OCI-LY7 (cell line): ENCODE results near the gene STARD3. TPM values are rescaled to one million over a fixed set of nuclear protein-coding genes. Genes with fewer than 3 reads are reported as not detected.

Experiments
- BruUV-seq: library from RNA; stranded (reverse); fragments of 400-500 nt; replicated peaks from 2 replicates; lab custom pipeline; 2021; lab: Mats Ljungman, UMichigan
- CTCF ChIA-PET: fragments of 300-600 bp; sonication (Branson Sonifier 250); formaldehyde crosslinking; loops from one replicate; lab custom pipeline; 2022; ENCODE audit warnings: antibody characterized with exemption; ENCODE audit not compliant: unreplicated experiment; lab: Charles Lee
- POLR2A ChIA-PET: fragments of 300-600 bp; sonication (Branson Sonifier 250); formaldehyde crosslinking; loops from one replicate; lab custom pipeline; 2022; ENCODE audit warnings: antibody characterized with exemption; lab: Charles Lee
- DNase-seq: peaks from one replicate; pipeline ENCODE4 v3.0.0-alpha.2; 2015; ENCODE audit warnings: low spot score
- H2AFZ ChIP-seq: fragments of 200-600 bp; sonication (generic), shearing (Covaris generic); 2 replicates; pipeline ENCODE4 v1.6.1; 2014; ENCODE audit warnings: mild to moderate bottlenecking, antibody characterized with exemption, low read length, moderate library complexity
- H3K27ac ChIP-seq: fragments of 200-600 bp; sonication (generic); 2 replicates; pipeline ENCODE4 v1.5.1; 2014; ENCODE audit warnings: mixed run types, low read depth, mild to moderate bottlenecking, moderate library complexity, low read length, inconsistent platforms; ENCODE audit not compliant: poor library complexity, severe bottlenecking
- H3K36me3 ChIP-seq: fragments of 200-600 bp; sonication (generic); 2 replicates; pipeline ENCODE4 v1.6.1; 2014; ENCODE audit warnings: mild to moderate bottlenecking, antibody characterized with exemption, low read length, moderate library complexity, mixed read lengths; ENCODE audit not compliant: insufficient read depth
- H3K4me1 ChIP-seq: fragments of 200-600 bp; sonication (generic); 2 replicates; pipeline ENCODE4 v1.5.1; 2014; ENCODE audit warnings: mild to moderate bottlenecking, low read length; ENCODE audit not compliant: insufficient read depth, poor library complexity, severe bottlenecking
- H3K4me2 ChIP-seq: fragments of 200-600 bp; sonication (generic); 2 replicates; pipeline ENCODE4 v1.6.1; 2014; ENCODE audit warnings: mild to moderate bottlenecking, low read length
- H3K4me3 ChIP-seq: fragments of 200-600 bp; sonication (generic); 2 replicates; pipeline ENCODE4 v1.5.1; 2014; ENCODE audit warnings: mild to moderate bottlenecking, low read depth, low read length; ENCODE audit not compliant: poor library complexity, severe bottlenecking
- H3K79me2 ChIP-seq: fragments of 200-600 bp; sonication (generic); 2 replicates; pipeline ENCODE4 v1.6.1; 2016; ENCODE audit warnings: low read depth, mild to moderate bottlenecking, low read length, moderate library complexity, mixed read lengths; ENCODE audit not compliant: insufficient read depth
- H3K9me2 ChIP-seq: fragments of 200-600 bp; sonication (generic); 2 replicates; pipeline ENCODE4 v1.6.1; 2016; ENCODE audit warnings: mild to moderate bottlenecking, low read length, mixed read lengths; ENCODE audit not compliant: insufficient read depth
- H3K9me3 ChIP-seq: fragments of 200-600 bp; sonication (generic); 2 replicates; pipeline ENCODE4 v1.6.1; 2014; ENCODE audit warnings: mild to moderate bottlenecking, mixed run types, low read length, mixed read lengths
- H4K20me1 ChIP-seq: fragments of 200-600 bp; sonication (generic); 2 replicates; pipeline ENCODE4 v1.6.1; 2014; ENCODE audit warnings: mild to moderate bottlenecking, antibody characterized with exemption, low read length, moderate library complexity, mixed read lengths; ENCODE audit not compliant: insufficient read depth
- CTCF ChIP-seq: fragments of 200-600 bp; sonication (generic); conservative IDR thresholded peaks from 2 replicates; pipeline ENCODE4 v1.5.1; 2014; ENCODE audit warnings: mild to moderate bottlenecking, antibody characterized with exemption, low read length, moderate library complexity, mixed read lengths
- EZH2phosphoT487 ChIP-seq: fragments of 200-600 bp; sonication (generic); IDR thresholded peaks from 2 replicates; pipeline ENCODE4 v1.6.1; 2018; ENCODE audit warnings: low read depth, borderline replicate concordance, mild to moderate bottlenecking, mixed run types, antibody characterized with exemption, low read length, moderate library complexity, mixed read lengths
- intact Hi-C: fragments of 100-400 bp; cut with micrococcal nuclease; formaldehyde crosslinking; loops from one replicate; pipeline ENCODE4 v1.10.0; 2022; ENCODE audit not compliant: unreplicated experiment
- total RNA-seq, 2 experiments: library from RNA; depleted of rRNA in 1 of 2; stranded (reverse); fragments of >200 nt in 1 of 2; shearing (Covaris generic) in 1 of 2; gene quantifications; 2 replicates each; pipeline ENCODE4 v1.2.3, GENCODE V29; 2014 to 2022

STARD3 gene
- total RNA-seq, 2 experiments from 2014 or later: 36.5 to 54.2 TPM

DNA sequence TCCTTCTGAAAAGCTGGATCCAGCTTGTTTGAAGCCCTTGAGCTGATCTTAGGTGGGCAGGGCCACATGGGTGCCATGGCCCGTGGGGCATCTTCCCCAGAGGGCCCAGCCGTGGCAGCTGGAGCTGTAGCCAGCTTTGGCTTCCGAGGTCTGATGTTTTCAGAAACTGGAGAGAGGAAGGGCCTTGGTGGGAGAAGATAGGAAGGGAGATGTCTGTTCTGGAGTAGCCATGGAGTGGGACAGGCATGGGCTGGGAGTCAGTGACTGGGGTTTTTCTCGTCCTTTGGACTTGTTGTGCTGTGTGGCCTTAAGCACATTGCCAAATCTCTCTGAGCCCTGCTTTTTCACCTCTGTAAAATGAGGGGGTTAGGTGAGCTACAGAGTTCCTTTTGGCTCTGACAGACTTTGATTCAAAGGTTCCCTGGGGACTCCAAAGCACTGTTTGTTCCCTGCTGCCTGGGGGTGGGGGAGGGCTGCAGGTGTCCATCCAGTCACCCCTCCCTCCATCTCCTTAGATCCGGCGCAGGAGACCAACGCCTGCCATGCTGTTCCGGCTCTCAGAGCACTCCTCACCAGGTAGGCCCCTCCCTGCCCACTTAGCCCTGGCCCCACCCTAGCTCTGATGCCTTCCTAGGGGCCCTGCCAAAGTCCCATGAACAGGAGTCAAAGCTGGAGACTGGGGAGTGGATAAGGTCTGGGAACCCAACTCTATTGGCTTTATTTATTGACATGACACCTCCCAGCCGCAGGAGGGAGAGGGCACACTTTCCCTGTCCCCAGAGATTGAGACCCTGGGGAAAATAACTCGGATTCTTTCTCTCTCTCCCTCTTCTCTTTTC is 8.1 kb upstream of the STARD3 start:
- no TSS peak for BruUV-seq

GRCh38 chr17:39629494-39629880 is 7.5 kb upstream of the STARD3 start:
- no peak for DNase-seq
- H2AFZ ChIP-seq: no peak overlapping the region
- no peaks in the 10 kb centered on the region for H3K9me2 ChIP-seq
- H3K9me3 ChIP-seq: no peaks in the 10 kb centered on the region
- BruUV-seq: no TSS peak
- peaks cover 12% of the 10 kb centered on the region for H3K4me1 ChIP-seq
- no peaks in the 10 kb centered on the region for H3K36me3 ChIP-seq
- CTCF ChIA-PET: interaction anchor here (0.5 kb wide), 1 partner anchor 110 kb away, joined by 3 read pairs; no protein-coding TSS in a partner anchor
- no peak overlapping the region for H3K4me2 ChIP-seq
- no peaks in the 10 kb centered on the region for H3K79me2 ChIP-seq
- TF ChIP-seq EZH2phosphoT487: no peak
- no peak for TF ChIP-seq CTCF
- H3K27ac ChIP-seq: no peak overlapping the region
- POLR2A ChIA-PET: no interaction called here
- intact Hi-C loops: no loop called here
- no peaks in the 10 kb centered on the region for H4K20me1 ChIP-seq
- H3K4me3 ChIP-seq: no peak overlapping the region

More for the DNA sequence above, 8.1 kb upstream of the STARD3 start:
- Histone ChIP-seq H3K4me1 (peaks cover 13% of the 10 kb centered on the region), H3K4me3 (no peak overlapping the region), H3K79me2 (no peaks in the 10 kb centered on the region), H2AFZ (no peak overlapping the region), H3K4me2 (no peak overlapping the region), H4K20me1 (no peaks in the 10 kb centered on the region), H3K9me3 (no peaks in the 10 kb centered on the region), H3K27ac (no peak overlapping the region), H3K9me2 (no peaks in the 10 kb centered on the region), H3K36me3 (no peaks in the 10 kb centered on the region)
- ChIA-PET POLR2A (interaction anchor here (1.5 kb wide), 1 partner anchor 9 kb away, joined by 6 read pairs; no protein-coding TSS in a partner anchor), CTCF (interaction anchor here (0.6 kb wide), 1 partner anchor 328 kb away, joined by 3 read pairs; no protein-coding TSS in a partner anchor)
- TF ChIP-seq EZH2phosphoT487 (no peak), CTCF (no peak)
- intact Hi-C loops: no loop called here
- no peak for DNase-seq

- ChIA-PET CTCF (interaction anchor here (0.5 kb wide), 1 partner anchor 110 kb away, joined by 3 read pairs; no protein-coding TSS in a partner anchor), POLR2A (no interaction called here)
- no peak overlapping the region for H3K27ac ChIP-seq
- DNase-seq: no peak
- no peaks in the 10 kb centered on the region for H3K9me3 ChIP-seq
- H3K79me2 ChIP-seq: no peaks in the 10 kb centered on the region
- H2AFZ ChIP-seq: no peak overlapping the region
- no peaks in the 10 kb centered on the region for H3K9me2 ChIP-seq
- H4K20me1 ChIP-seq: no peaks in the 10 kb centered on the region
- H3K4me2 ChIP-seq: no peak overlapping the region
- no peaks in the 10 kb centered on the region for H3K36me3 ChIP-seq
- no peak overlapping the region for H3K4me3 ChIP-seq
- peaks cover 12% of the 10 kb centered on the region for H3K4me1 ChIP-seq
- no TSS peak for BruUV-seq
- no peak for TF ChIP-seq EZH2phosphoT487
- TF ChIP-seq CTCF: no peak
- intact Hi-C loops: no loop called here
These were observed 7.0 kb upstream of the STARD3 start for GRCh38 chr17:39629898-39630297.
